ENCODE results near the gene PRDM2.

PRDM2 gene

GRCh38 chr1:13770743-13771142, 70.8 kb downstream of the PRDM2 start:
- TF ChIP-seq, protein P1, sequence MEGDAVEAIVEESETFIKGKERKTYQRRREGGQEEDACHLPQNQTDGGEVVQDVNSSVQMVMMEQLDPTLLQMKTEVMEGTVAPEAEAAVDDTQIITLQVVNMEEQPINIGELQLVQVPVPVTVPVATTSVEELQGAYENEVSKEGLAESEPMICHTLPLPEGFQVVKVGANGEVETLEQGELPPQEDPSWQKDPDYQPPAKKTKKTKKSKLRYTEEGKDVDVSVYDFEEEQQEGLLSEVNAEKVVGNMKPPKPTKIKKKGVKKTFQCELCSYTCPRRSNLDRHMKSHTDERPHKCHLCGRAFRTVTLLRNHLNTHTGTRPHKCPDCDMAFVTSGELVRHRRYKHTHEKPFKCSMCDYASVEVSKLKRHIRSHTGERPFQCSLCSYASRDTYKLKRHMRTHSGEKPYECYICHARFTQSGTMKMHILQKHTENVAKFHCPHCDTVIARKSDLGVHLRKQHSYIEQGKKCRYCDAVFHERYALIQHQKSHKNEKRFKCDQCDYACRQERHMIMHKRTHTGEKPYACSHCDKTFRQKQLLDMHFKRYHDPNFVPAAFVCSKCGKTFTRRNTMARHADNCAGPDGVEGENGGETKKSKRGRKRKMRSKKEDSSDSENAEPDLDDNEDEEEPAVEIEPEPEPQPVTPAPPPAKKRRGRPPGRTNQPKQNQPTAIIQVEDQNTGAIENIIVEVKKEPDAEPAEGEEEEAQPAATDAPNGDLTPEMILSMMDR (conservative IDR thresholded peaks at IDR 0.05; ENCODE audit: low read depth, low read length) = no peak
- DNase-seq (ENCODE audit: low read depth) = no peak
- H3K4me3 ChIP-seq (ENCODE audit: low read length) = no peak overlapping the region

DNA sequence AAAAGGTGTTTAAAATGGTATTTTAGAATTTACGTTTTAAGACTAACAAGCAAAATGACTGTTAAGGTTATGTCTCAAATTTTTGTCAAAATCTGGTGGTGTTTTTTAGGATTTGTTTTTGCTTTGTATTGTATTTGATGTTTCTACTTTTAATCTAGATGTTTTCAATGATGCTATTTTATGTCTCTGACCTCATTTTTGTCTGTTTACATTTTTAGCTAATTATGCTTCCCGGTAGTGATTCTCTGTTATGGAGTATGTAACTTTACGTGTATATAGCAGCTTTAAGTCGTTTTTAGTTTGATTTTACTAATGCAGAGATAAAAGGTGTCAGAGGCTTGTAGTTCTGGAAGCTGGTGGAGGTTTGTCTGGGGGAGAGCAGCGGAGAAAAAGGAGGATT, 71.8 kb downstream of the PRDM2 start:
- H3K4me3 ChIP-seq (ENCODE audit: low read length) = no peak overlapping the region
- no peak for DNase-seq (ENCODE audit: low read depth)
- TF ChIP-seq, protein P1 (conservative IDR thresholded peaks at IDR 0.05; ENCODE audit: low read depth, low read length) = no peak

GRCh38 chr1:13772271-13772670, 72.3 kb downstream of the PRDM2 start:
- no peak for DNase-seq (ENCODE audit: low read depth)
- no peak overlapping the region for H3K4me3 ChIP-seq (ENCODE audit: low read length)
- TF ChIP-seq, protein P1 (conservative IDR thresholded peaks at IDR 0.05; ENCODE audit: low read depth, low read length) = no peak

GRCh38 chr1:13774121-13774520, 74.1 kb downstream of the PRDM2 start:
- TF ChIP-seq, protein P1 (conservative IDR thresholded peaks at IDR 0.05; ENCODE audit: low read depth, low read length) = no peak
- no peak overlapping the region for H3K4me3 ChIP-seq (ENCODE audit: low read length)
- DNase-seq (ENCODE audit: low read depth) = no peak

GRCh38 chr1:13775459-13775858, 75.5 kb downstream of the PRDM2 start:
- TF ChIP-seq, protein P1 (conservative IDR thresholded peaks at IDR 0.05; ENCODE audit: low read depth, low read length) = no peak
- no peak for DNase-seq (ENCODE audit: low read depth)
- no peak overlapping the region for H3K4me3 ChIP-seq (ENCODE audit: low read length)

- TF ChIP-seq, protein P1 (conservative IDR thresholded peaks at IDR 0.05; ENCODE audit: low read depth, low read length) = no peak
- H3K4me3 ChIP-seq (ENCODE audit: low read length) = no peak overlapping the region
- no peak for DNase-seq (ENCODE audit: low read depth)
These were observed 75.9 kb downstream of the PRDM2 start for GRCh38 chr1:13775916-13776315.

GRCh38 chr1:13778431-13778830, 78.4 kb downstream of the PRDM2 start:
- no peak for DNase-seq (ENCODE audit: low read depth)
- H3K4me3 ChIP-seq (ENCODE audit: low read length) = no peak overlapping the region
- TF ChIP-seq, protein P1 (conservative IDR thresholded peaks at IDR 0.05; ENCODE audit: low read depth, low read length) = no peak

Measured in retinal pigment epithelial cell (primary cell).